ENCODE results near the gene SCRN3.
"Not testable (repeated sequence)": the region's sequence is repeated elsewhere in the genome, so short reads cannot be mapped to it uniquely, and the experiment has no call there.

Gene SCRN3

GRCh38 chr2:174395284-174395968, at the start of gene SCRN3:
Gene SCRN3, plus strand, starts transcription at chr2:174395730. Its CDS starts 2,554 bp downstream, at chr2:174398284.
- peak; percentile 36 for DNase-seq (ENCODE audit: extremely low read depth, low read depth)
- TF ChIP-seq, protein P1, sequence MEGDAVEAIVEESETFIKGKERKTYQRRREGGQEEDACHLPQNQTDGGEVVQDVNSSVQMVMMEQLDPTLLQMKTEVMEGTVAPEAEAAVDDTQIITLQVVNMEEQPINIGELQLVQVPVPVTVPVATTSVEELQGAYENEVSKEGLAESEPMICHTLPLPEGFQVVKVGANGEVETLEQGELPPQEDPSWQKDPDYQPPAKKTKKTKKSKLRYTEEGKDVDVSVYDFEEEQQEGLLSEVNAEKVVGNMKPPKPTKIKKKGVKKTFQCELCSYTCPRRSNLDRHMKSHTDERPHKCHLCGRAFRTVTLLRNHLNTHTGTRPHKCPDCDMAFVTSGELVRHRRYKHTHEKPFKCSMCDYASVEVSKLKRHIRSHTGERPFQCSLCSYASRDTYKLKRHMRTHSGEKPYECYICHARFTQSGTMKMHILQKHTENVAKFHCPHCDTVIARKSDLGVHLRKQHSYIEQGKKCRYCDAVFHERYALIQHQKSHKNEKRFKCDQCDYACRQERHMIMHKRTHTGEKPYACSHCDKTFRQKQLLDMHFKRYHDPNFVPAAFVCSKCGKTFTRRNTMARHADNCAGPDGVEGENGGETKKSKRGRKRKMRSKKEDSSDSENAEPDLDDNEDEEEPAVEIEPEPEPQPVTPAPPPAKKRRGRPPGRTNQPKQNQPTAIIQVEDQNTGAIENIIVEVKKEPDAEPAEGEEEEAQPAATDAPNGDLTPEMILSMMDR (IDR thresholded peaks at IDR 0.05; ENCODE audit: low read depth, low read length) = no peak

- TF ChIP-seq, protein P1 (IDR thresholded peaks at IDR 0.05; ENCODE audit: low read depth, low read length) = peak; percentile 57
- no peak for DNase-seq (ENCODE audit: extremely low read depth, low read depth)
These were observed 45.5 kb upstream of the SCRN3 start for GRCh38 chr2:174350018-174350417.

DNA sequence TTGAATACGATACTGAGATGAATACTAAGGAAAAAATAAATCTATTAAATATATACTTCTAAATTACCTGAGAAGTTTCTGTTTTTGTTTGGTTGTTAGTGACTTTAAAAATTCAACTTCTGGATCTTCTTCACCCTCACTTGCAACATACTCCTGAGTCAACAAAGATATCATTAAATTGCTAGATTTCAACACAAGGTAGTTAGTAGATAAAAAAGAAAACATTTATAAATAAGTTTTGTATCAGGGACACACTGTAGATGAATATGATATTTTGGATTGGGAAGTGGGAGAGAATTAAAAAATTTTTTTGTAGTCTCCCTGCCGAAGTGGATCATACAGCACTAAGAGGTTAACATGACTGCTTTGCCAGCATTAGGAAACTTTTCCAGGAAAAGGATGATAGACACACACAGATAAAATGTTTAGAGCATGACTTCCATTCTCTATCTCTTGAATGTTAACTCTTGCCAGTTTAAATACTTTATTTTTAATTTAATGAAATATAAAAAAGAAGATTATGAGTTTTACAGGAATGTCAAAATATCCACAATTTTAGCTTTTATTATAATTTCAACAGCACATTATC, 44.8 kb upstream of the SCRN3 start:
- TF ChIP-seq, protein P1 (IDR thresholded peaks at IDR 0.05; ENCODE audit: low read depth, low read length) = no peak
- no peak for DNase-seq (ENCODE audit: extremely low read depth, low read depth)

DNA sequence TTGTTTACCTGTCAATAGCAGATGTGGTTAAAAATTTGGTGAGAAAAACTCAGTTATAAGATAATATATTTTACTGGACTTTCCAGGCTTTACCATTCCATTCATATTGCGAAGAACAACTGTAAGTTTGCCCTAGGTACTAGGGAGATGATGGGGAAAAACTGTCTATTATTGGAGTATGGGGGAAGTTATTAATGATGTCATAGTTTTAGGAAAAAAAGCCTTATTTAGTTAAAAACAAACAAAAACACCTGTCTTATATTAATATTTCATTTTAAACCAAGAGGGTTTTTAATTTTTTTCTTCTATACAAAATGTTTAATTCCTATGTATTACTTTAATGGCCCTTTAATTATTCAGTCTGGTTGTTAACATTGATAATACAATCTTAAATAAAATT, 42.5 kb upstream of the SCRN3 start:
- TF ChIP-seq, protein P1 (IDR thresholded peaks at IDR 0.05; ENCODE audit: low read depth, low read length) = no peak

DNA sequence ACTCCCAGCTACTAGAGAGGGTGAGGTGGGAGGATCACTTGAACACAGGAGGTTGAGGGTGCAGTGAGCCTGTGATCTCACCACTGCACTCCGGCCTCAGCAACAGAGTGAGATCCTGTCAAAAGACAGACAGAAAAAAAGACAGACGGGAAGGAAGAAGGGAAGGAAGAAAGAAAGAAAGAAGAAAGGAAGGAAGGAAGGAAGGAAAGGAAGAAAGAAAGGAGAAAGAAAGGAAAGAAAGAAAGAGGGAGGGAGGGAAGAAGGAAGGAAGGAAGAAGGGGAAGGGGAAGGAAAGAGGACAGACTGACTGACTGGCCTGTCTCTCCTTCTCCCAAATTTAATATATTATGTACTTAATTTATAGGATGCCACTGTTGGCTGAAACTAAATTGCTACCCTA, 39.2 kb upstream of the SCRN3 start:
- DNase-seq (ENCODE audit: extremely low read depth, low read depth) = no peak
- TF ChIP-seq, protein P1 (IDR thresholded peaks at IDR 0.05; ENCODE audit: low read depth, low read length) = no peak

More for the DNA sequence above, 42.5 kb upstream of the SCRN3 start:
- DNase-seq (ENCODE audit: extremely low read depth, low read depth) = no peak

GRCh38 chr2:174359663-174360062, 35.9 kb upstream of the SCRN3 start:
- not testable (repeated sequence) for DNase-seq (ENCODE audit: extremely low read depth, low read depth)

- no peak for DNase-seq (ENCODE audit: extremely low read depth, low read depth)
These were observed 32.6 kb upstream of the SCRN3 start for GRCh38 chr2:174362949-174363348.

DNA sequence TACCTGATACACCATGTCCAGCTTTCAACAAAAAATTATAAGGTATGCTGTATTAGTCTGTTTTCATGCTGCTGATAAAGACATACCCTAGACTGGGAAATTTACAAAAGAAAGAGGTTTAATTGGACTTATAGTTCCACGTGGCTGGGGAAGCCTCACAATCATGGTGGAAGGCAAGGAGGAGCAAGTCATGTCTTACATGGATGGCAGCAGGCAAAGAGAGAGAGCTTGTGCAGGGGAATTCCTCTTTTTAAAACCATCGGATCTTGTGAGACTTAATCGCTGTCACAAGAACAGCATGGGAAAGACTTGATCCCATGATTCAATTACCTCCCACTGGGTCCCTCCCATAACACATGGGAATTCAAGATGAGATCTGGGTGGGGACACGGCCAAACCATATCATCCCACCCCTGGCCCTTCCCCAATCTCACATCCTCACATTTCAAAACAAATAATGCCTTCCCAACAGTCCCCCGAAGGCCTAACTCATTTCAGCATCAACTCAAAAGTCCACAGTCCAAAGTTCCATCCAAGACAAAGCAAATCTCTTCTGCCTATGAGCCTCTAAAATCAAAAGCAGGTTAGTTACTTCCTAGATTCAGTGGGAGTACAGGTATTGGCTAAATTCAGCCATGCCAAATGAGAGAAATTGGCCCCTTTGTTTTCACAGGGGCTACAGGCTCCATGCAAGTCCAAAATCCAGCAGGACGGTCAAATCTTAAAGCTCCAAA, 31.9 kb upstream of the SCRN3 start:
- not testable (repeated sequence) for DNase-seq (ENCODE audit: extremely low read depth, low read depth)

More at GRCh38 chr2:174362949-174363348, 32.6 kb upstream of the SCRN3 start:
- TF ChIP-seq, protein P1 (IDR thresholded peaks at IDR 0.05; ENCODE audit: low read depth, low read length) = no peak
